Prostate gland (tissue), 2 donors: ENCODE measurements around the gene SLC7A6OS. TPM values are rescaled to one million over a fixed set of nuclear protein-coding genes. Genes with fewer than 3 reads are reported as not detected.

Experiments
- DNase-seq: peaks from one replicate; pipeline ENCODE4 v3.0.0-alpha.2; 2019; ENCODE audit warnings: low spot score
- H3K27ac ChIP-seq, 2 donors: fragments of 200-600 bp; sonication (generic); 2 replicates each; pipeline ENCODE4 v1.5.1; 2017 to 2019
- H3K27me3 ChIP-seq: fragments of 200-600 bp; sonication (generic); replicated peaks from 2 replicates; pipeline ENCODE4 v1.5.1; 2019; ENCODE audit not compliant: insufficient read depth
- H3K36me3 ChIP-seq, 2 donors: fragments of 200-600 bp; sonication (generic); 1 replicate in 1 of 2; 2 replicates in 1 of 2; pipeline versions ENCODE4 v1.5.1 to v1.8.1; 2017 to 2019
- H3K4me1 ChIP-seq: fragments of 200-600 bp; sonication (generic); replicated peaks from 2 replicates; pipeline ENCODE4 v1.5.1; 2019
- H3K4me3 ChIP-seq, 2 donors: fragments of 200-600 bp; sonication (generic); 2 replicates each; pipeline ENCODE4 v1.5.1; 2017 to 2019
- H3K9me3 ChIP-seq: fragments of 200-600 bp; sonication (generic); 2 replicates; pipeline ENCODE4 v1.5.1; 2017
- POLR2A ChIP-seq: fragments of 450-650 bp; IDR thresholded peaks from one replicate; pipeline ENCODE4 v1.6.1; 2016; ENCODE audit warnings: antibody characterized with exemption, mild to moderate bottlenecking
- POLR2AphosphoS5 ChIP-seq: sonication (generic); formaldehyde crosslinking; IDR thresholded peaks from one replicate; pipeline ENCODE4 v1.6.1; 2017; ENCODE audit warnings: antibody characterized with exemption
- WGBS: methylation state at CpG from one replicate; pipeline ENCODE4 v1.1.5; 2018; 5-methylcytosine and 5-hydroxymethylcytosine counted together
- intact Hi-C: fragments of 100-400 bp; cut with DNase I; formaldehyde crosslinking; loops from one replicate; pipeline ENCODE4 v1.14.2; 2022
- total RNA-seq, 2 donors: library from RNA; depleted of rRNA; stranded (reverse); fragments of >200 nt; gene quantifications; one replicate each; pipeline ENCODE4 v1.1.0, GENCODE V29; 2016
- TF ChIP-seq, protein P1 (sequence below), 4 experiments: fragments of 200-600 bp in 2 of 4; fragments of 450-650 bp in 2 of 4; sonication (generic) in 2 of 4; IDR thresholded peaks; 1 replicate in 3 of 4; 2 replicates in 1 of 4; pipeline ENCODE4 v1.5.1; 2016 to 2019; ENCODE audit warnings: antibody characterized with exemption in 4 of 4, mild to moderate bottlenecking in 2 of 4, moderate library complexity in 2 of 4

Gene SLC7A6OS
- total RNA-seq, 2 donors from 2014 or later: 10.0 to 23.6 TPM

DNA sequence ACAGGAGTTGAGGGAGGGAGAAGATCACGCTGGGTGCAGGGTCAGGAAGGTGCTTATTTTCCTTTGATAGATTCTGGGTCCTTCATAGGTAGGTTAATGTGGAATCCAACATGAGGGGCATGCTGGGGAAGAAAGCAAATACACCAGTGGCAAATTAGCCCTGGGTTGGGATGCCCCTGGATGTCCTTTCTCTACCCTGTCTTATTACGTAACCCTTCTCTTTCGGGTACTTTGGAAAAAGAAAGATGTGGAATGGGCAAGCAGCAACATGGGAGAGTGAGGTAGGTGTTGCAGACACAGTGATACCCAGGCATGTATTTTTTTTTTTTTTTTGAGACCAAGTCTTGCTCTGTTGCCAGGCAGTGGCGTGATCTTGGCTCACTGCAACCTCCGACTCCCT, 37.3 kb downstream of the SLC7A6OS start:
- no peaks in the 10 kb centered on the region for H3K27me3 ChIP-seq
- no peak overlapping the region for H3K27ac ChIP-seq
- intact Hi-C loops: no loop called here
- H3K36me3 ChIP-seq: no peaks in the 10 kb centered on the region
- TF ChIP-seq POLR2A (no peak), POLR2AphosphoS5 (no peak)
- TF ChIP-seq, protein P1, sequence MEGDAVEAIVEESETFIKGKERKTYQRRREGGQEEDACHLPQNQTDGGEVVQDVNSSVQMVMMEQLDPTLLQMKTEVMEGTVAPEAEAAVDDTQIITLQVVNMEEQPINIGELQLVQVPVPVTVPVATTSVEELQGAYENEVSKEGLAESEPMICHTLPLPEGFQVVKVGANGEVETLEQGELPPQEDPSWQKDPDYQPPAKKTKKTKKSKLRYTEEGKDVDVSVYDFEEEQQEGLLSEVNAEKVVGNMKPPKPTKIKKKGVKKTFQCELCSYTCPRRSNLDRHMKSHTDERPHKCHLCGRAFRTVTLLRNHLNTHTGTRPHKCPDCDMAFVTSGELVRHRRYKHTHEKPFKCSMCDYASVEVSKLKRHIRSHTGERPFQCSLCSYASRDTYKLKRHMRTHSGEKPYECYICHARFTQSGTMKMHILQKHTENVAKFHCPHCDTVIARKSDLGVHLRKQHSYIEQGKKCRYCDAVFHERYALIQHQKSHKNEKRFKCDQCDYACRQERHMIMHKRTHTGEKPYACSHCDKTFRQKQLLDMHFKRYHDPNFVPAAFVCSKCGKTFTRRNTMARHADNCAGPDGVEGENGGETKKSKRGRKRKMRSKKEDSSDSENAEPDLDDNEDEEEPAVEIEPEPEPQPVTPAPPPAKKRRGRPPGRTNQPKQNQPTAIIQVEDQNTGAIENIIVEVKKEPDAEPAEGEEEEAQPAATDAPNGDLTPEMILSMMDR (IDR thresholded peaks at IDR 0.05): no peak
- DNase-seq: no peak
- 84% methylated on average over 5 of the region's 5 CpGs for WGBS
- peaks cover 2% of the 10 kb centered on the region for H3K4me1 ChIP-seq
- H3K4me3 ChIP-seq: no peak overlapping the region
- H3K9me3 ChIP-seq: no peaks in the 10 kb centered on the region

DNA sequence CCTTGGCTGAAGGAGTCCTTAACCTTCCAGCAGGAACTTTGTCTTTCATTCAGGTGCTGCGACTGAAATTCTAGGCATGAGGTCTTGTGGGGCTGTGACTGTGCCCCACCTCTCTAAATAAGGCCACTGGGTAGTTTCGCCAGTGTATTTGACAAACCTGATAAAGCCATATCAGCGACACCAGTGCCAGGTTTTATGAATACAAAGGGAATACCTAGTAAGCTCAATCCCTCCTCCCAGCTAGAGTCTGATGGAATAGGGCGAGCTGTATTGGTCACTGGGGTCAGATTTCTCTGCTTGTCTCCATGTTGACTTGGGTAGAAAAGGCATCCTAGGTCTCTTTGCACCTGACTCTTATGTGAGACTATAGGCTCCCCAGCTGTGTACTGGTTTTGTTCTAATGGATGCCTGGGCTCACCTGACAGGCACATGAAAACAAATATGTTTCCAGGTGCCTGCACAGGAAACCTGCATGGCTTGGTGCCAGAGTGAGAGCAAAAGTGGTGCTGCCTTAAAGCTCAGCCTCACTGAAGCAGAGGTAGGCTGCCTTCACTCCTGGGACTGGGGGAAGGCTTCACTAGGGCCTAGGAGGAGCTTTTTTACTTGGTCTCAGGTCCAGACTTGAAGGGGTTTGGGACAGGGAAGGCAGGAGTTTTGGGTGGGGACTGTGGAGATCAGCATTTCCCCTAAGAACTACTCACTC, 38.1 kb downstream of the SLC7A6OS start:
- Histone ChIP-seq H3K27ac (no peak overlapping the region), H3K4me3 (no peak overlapping the region), H3K9me3 (no peaks in the 10 kb centered on the region), H3K36me3 (no peaks in the 10 kb centered on the region), H3K4me1 (peaks cover 2% of the 10 kb centered on the region), H3K27me3 (no peaks in the 10 kb centered on the region)
- WGBS: 85% methylated on average over 4 of the region's 4 CpGs
- intact Hi-C loops: no loop called here
- TF ChIP-seq, protein P1 (IDR thresholded peaks at IDR 0.05): no peak
- TF ChIP-seq POLR2AphosphoS5 (no peak), POLR2A (no peak)
- peak; percentile 20 for DNase-seq

DNA sequence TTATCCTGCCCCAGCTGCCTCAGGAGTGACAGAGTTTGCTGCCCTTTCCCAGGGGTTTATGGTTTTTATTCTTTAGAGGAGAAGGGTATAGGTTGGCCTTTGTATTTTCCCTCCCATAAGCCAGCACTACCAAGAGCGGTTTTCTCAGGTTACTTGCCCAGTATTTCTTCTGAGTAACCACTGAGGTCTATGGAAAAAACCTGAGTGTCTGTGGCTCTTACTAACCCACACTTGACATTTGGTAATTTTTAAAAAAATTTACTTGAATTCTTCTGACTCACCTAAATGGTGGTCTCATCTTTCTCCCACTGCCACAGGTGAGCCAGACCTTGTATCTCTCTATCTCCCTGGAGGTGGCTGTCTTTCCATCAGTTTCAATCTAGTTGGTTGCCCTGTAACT, 40.4 kb downstream of the SLC7A6OS start:
- no peak overlapping the region for H3K27ac ChIP-seq
- H3K27me3 ChIP-seq: no peaks in the 10 kb centered on the region
- intact Hi-C loops: no loop called here
- H3K36me3 ChIP-seq: no peaks in the 10 kb centered on the region
- DNase-seq: no peak
- TF ChIP-seq POLR2AphosphoS5 (no peak), POLR2A (no peak)
- TF ChIP-seq, protein P1 (IDR thresholded peaks at IDR 0.05): no peak
- no peak overlapping the region for H3K4me3 ChIP-seq
- H3K9me3 ChIP-seq: no peaks in the 10 kb centered on the region
- 0% methylated on average over 1 of the region's 1 CpG for WGBS
- peaks cover 9% of the 10 kb centered on the region for H3K4me1 ChIP-seq

DNA sequence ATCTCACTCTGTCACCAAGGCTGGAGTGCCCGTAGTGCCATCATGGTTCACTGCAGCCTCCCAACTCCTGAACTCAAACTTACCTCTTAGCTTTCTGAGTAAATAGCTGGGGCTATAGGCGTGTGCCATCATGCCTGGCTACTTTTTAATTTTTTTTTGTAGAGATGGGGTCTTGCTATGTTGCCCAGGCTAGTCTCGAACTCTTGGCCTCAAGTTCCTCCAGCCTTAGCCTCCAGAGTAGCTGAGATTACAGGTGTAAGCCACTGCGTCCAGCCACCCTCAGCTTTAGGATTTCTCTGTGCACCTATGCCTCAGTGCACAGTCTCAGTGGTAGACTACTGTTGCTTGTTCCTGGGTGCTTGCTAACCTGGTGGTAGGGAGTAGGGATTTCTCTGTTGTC, 41.0 kb downstream of the SLC7A6OS start:
- Histone ChIP-seq H3K36me3 (no peaks in the 10 kb centered on the region), H3K4me1 (peaks cover 9% of the 10 kb centered on the region), H3K27ac (no peak overlapping the region), H3K27me3 (no peaks in the 10 kb centered on the region), H3K9me3 (no peaks in the 10 kb centered on the region), H3K4me3 (no peak overlapping the region)
- WGBS: 97% methylated on average over 4 of the region's 4 CpGs
- intact Hi-C loops: no loop called here
- no peak for TF ChIP-seq POLR2A
- no peak for TF ChIP-seq POLR2AphosphoS5
- TF ChIP-seq, protein P1 (IDR thresholded peaks at IDR 0.05): no peak
- no peak for DNase-seq
